NCI-H2081 (cell line): Measurements from ENCODE around the gene MAPKAPK3.

ENCODE experiments used
- DNase-seq, 2 experiments: peaks; one replicate each; lab custom pipeline; 2025; lab: John Stamatoyannopoulos, UW

The MAPKAPK3 gene

GRCh38 chr3:50609071-50609762 is 7.7 kb upstream of the MAPKAPK3 start:
- no peak for DNase-seq

- no peak for DNase-seq
Measured at GRCh38 chr3:50609763-50610085, 7.2 kb upstream of the MAPKAPK3 start.

DNA sequence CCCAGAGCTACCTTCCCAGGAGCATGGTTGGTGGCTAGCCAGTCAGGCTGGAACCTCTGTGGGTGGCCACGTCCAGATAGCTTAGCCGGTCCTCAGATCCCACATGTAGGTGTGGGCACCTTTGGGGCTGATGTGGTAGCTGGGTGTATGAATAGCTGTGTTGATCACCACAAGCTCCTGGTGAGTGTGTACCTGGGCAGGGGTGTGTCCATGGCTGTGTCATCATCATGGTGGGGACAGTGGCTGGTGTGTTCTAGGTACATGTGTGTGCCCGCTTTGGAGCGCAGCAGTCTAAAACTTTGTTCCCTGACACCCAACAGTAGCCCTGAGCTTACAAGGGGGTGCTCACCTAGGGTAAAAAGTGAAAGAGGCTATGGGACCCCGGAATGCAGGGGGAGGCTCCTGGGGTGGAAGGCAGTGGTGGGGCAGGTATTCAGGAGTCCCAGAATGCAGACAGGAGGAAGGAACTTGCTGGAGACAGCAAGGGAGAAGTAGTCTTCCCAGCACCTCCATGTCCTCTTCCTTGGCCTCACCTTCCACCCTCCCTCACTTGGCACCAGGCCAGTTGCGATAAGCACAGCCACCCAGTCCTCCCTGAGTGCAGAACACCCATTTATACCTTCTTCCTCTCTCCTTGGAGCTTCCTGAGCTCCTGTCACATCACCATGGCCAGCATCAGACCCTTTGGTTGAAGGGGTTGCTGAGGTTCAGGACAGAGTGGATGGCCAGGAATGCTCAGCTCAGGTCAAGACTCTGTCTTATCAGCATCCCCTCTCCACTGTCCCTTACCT is 6.6 kb upstream of the MAPKAPK3 start:
- no peak for DNase-seq

DNA sequence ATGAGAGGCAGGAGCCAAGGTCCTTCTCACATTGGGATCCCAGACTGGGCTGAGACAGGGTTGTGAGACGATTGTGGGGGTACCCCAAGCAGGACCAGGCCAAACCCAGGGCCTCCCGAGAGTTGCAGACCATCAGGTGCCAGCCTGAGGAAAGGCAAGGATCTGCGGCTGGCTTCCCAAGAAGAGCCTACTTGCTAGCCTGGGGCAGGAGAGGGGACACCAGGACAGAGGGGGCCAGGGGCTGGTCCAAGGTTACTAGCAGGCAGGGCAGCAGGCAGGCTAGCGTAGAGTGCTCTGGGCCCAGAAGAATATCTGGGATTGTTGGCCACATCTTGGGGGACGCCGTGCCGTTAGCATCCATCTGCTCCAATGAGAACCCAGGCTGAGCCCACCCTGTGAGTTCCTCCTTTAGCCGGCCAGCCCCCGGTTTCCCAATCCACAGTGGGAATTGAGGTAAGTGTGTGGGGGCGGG is 5.9 kb upstream of the MAPKAPK3 start:
- no peak for DNase-seq

- DNase-seq = peak; percentile 73 to 83
Measured at GRCh38 chr3:50611464-50612233, 5.3 kb upstream of the MAPKAPK3 start, which contains the start of gene CISH. Gene CISH (minus strand): TSS chr3:50611774. CDS start chr3:50611650, 124 bp downstream.

DNA sequence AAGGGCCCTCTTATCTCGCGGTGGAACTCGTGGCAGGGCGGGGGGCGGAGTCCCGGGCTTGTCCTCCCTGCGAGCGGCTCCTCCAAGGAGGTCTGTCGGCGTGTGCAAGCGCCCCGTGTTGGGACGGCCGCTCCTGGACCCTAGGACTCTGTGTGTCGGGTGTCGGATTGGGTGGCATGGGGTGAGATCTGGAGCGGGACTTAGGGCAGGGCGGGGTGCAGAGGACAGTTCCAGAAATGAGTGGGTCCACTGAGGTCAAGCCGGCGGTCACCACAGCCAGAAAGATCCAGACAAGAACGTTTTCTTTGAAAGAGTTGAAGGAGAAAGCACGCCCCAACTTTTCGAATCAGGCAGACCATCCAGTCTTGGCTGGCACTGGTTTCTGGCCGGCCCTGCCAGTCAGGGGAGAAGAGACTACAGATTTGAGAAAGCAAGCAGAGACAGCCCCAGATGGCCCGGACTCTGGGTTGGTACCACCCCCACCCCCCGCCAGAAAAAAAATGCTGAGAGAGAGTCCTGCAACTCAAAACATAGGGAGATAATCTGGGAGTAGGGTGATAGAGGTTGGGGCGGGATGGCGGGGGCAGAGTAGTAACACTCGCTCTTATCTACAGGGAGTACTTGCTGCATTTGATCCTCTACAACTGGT is 4.6 kb upstream of the MAPKAPK3 start:
- no peak for DNase-seq

DNA sequence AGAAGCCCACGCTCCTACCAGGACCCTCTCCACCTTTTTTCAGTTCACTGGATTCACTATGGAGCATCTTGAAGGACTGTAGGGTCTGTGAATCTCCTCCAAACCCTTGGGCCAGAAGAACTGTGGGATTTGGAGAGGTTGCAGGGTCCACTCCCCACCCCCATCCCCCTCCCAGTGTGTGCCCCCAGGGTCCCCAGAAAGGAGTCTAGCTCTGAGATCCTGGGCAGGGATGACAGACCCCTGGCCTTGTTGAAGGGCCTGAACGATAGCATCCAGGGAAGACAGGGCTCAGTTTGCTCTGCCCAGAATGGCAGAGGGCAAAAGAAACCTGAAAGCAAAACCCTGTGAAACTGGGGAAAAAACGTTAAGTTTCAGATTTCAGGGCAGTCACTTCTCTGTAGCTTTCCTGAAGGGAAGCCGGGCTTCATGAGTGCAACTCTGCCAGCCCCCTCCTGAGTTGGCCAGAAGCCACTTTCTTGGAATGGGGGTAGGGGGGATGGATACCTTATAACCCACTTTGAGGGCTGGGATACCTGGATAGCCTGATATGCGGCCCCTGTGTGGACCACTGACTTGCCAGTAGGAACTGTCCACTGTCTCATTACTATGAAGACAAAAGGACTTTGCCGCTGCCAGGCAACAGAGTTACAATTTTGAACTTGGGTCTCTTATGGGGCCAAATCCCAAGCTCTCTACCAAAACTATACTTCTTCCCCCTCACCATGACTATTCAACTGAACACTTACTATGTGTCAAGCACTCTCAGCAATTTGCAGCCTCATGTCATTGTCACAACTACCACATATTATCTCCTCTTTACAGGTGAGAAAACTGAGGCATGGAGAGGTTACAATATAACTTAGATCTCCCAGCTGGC is 3.7 kb upstream of the MAPKAPK3 start:
- no peak for DNase-seq

DNA sequence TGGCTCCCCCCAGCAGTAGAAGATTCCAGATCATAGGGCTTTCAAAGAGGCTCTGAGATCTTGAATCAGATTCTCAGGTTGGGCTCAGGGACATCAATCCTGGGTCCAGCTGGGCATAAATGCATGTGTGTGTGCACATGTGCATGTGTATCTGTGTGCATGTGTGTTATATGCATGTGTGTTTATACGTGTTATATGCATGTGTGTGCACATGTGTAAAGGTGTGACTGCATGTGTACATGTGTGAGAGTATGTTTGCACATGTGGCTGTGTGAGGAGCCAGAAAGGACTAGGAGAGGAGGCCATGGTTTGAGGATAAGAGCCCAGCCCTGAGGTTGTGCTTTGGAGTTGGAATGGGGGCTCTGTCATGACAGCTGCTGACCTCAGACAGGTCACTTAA is 1.8 kb upstream of the MAPKAPK3 start:
- DNase-seq = no peak

DNA sequence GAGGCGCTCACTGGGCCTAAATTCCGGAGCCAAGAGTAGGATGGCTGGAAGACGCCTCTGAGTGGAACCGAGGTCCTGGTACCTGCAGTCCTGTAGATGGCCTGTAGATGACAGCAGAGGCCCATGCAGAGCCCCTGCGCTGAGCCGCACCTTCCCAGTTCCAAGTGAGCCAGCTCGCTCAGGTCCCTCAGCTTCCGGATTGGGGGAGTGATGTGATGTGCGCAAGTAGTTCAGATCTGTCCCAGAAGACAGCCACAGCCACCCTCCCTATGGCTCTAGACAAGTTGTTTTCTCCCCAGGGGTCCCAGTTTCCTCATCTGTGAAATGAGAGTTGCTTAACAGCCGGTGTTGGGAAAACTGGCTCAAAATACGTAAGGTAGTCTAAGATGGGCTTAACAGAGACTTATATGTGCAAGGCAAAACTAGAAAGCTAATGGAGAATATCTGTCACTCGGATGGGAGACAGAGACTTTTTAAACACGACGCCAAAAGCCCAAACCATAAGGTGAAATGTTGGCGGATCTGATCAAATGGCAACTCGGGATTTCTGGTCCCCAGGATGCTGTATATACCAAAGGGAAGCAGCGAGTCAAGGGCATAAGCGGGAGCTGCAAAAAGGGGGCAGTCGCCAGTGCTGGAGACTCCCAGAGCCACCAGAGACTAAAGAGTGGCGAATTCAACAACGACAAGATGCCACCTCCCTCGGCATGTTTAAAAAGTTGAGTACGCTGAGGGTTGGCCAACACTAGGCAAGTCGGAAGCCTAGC is 765 bp upstream of the MAPKAPK3 start:
- DNase-seq = peak; percentile 70 to 71

DNA sequence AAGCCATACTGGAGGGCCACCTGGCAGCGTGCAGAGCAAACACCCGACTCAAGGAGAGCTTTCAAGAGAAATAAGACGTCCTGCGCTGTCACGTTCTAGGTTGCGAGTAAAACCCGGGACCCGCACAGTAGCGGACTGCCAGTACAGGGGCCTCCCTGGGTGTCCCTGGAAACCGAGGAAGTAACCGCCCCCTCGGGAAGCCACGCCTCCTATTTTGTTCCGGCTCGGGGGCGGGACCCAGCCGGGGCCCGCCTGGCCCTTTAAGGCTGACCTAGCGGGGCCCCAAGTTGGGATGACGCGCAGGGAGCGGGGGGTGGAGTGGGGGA is 218 bp upstream of the MAPKAPK3 start:
- DNase-seq = peak; percentile 59 to 71

DNA sequence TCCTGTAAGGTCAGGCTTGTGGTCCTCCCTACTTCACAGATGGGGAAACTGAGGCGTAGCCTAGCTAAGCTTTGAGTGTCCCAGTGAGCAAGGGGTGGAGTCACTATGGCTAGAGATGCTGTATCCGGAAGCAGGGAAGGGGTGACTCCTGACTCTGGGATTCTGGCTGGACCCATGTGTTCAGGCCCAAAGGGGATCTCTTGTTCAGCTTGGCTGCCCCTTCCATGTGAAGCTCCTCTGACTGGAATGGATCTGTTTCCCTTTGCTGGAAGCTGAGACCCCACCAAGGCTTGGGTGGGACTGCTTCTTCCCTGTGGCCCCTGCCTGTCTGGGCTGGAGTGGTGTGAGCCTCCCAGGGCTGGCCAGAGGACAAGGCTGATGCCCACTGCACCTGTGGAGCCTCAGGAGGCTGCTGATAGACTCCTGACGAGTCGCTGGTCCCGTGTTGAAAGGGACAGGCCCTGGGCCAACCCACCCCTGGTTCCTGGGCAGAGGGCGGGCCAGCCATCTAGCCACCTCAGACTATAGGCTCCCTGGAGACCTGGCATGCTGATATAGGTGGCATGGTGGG is 1.0 kb downstream of the MAPKAPK3 start:
- no peak for DNase-seq

GRCh38 chr3:50620420-50620819 is 3.5 kb downstream of the MAPKAPK3 start:
- no peak for DNase-seq

DNA sequence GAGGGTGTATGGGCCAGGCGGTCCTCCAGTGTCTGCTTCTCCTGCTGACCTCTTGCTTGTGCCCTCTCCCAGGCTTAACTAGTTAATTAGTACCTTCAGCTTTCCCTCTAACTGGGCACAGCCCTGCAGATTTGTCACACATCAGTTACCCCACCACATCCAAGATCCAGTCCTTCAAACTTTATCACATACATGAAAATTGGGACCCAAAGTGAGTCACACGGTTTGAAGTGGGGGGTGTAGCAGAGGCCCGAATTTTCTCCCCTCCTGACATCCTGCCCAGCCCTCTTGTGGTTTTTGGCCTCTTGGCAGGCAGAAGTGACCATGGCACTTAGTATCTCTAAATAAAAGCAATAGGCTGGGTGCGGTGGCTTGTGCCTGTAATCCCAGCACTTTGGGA is 3.9 kb downstream of the MAPKAPK3 start:
- DNase-seq = no peak

DNA sequence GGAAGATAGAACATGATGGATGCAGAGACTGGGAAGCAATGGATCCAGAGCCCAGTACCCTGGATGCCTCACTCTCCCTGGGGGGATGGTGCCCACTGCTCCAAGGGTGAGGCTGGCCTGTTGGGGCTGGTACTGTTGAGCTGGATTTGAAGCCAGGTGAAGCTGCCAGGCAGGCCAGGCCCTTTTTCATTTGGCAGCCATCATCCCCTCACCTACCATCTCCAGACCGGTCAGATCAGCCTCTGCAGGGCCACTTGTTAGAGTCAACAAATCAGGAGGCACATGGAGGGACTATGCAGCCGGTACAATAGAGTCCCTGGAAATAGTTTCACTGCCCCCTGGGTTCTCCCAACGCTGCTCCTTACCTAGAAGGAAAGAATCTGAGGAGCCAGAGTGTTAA is 5.9 kb downstream of the MAPKAPK3 start:
- no peak for DNase-seq

GRCh38 chr3:50623840-50624474 is 7.0 kb downstream of the MAPKAPK3 start:
- no peak for DNase-seq

GRCh38 chr3:50624634-50625033 is 7.7 kb downstream of the MAPKAPK3 start:
- no peak for DNase-seq

DNA sequence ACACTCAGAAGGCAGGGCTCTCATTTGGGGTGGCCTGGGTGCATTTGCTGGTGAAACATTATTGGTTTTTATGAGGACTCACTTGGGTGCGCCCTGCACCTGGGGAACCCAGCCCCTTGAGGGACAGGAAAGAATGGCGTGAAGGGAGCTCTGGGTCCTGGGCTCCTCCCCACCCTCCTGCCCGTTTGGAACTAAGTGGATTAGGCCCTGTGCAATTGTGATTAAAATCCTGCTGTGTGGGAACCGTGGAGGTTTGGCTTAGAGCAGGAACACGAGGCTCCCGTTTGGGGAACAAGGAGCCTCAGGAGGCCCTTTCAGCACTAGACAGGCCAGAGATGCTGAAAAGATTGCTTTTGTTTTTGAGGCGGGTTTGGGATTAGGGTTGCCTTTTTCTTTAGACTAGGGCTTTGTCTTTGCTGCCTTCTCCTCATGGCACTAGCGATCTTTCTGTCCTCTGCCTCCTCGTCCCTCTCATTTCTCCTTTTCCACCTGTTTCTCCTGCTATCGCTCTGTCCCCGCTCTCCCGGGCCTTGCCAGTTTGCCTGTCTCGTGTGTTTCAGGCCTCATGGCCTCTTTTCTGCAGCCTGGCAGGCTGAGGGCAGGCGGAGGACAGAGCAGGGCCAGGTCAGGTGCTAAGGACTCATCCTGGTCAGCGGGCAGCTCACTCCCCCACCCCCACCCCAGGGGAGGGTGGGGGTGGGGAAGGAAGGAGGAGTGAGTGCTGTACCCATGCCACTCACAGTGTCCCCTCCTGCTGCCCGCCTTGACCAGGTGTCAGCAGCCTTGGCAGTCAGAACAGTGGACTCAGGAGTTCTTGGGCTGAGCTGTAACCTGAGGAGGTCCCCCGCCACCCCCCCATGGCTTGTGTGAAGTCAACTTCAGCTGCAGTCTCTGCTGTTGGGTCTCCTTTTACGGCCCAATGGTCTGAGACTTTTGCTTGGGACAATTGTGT is 8.6 kb downstream of the MAPKAPK3 start:
- DNase-seq = no peak

- no peak for DNase-seq
Measured at GRCh38 chr3:50626401-50626800, 9.4 kb downstream of the MAPKAPK3 start.
